Caco-2 (cell line): ENCODE results near the gene ATOH8. TPM values are rescaled to one million over a fixed set of nuclear protein-coding genes. Genes with fewer than 3 reads are reported as not detected.

ENCODE experiments used
- BruUV-seq: library from RNA; stranded (reverse); fragments of 400-500 nt; replicated peaks from 2 replicates; lab custom pipeline; 2021; lab: Mats Ljungman, UMichigan
- CTCF ChIA-PET: fragments of 300-600 bp; sonication (Branson Sonifier 250); formaldehyde crosslinking; loops from one replicate; lab custom pipeline; 2022; ENCODE audit warnings: antibody characterized with exemption; lab: Charles Lee
- POLR2A ChIA-PET: fragments of 300-600 bp; sonication (Branson Sonifier 250); formaldehyde crosslinking; loops from one replicate; lab custom pipeline; 2022; ENCODE audit warnings: antibody characterized with exemption; lab: Charles Lee
- DNase-seq, 2 experiments: peaks; one replicate each; pipeline versions ENCODE4 v3.0.0 to v3.0.0-alpha.2; 2020 to 2022
- H3K27me3 ChIP-seq: replicated peaks from 2 replicates; pipeline ENCODE4 v1.6.0; 2011; ENCODE audit warnings: low read length; ENCODE audit not compliant: control insufficient read depth, insufficient read depth
- H3K36me3 ChIP-seq: 2 replicates; pipeline ENCODE4 v1.5.1; 2011; ENCODE audit warnings: low read length; ENCODE audit not compliant: control insufficient read depth, insufficient read depth
- H3K4me1 ChIP-seq: fragments of 250-450 bp; sonication (Bioruptor Pico); 2 replicates; pipeline ENCODE4 v1.5.1; 2020; ENCODE audit warnings: mild to moderate bottlenecking
- H3K4me3 ChIP-seq: 2 replicates; pipeline ENCODE4 v1.5.1; 2011; ENCODE audit warnings: low read depth, mild to moderate bottlenecking, control low read depth, low read length
- H3K9me3 ChIP-seq: fragments of 250-450 bp; sonication (Bioruptor Pico); 2 replicates; pipeline ENCODE4 v1.5.1; 2020; ENCODE audit warnings: mild to moderate bottlenecking, moderate library complexity
- H3K27ac Mint-ChIP-seq: one replicate; pipeline ENCODE4 v1.8.0; 2022; ENCODE audit warnings: mixed read lengths; ENCODE audit not compliant: unreplicated experiment
- H3K27me3 Mint-ChIP-seq: one replicate; pipeline ENCODE4 v1.8.0; 2022; ENCODE audit warnings: mixed read lengths; ENCODE audit not compliant: insufficient read depth, unreplicated experiment
- H3K36me3 Mint-ChIP-seq: one replicate; pipeline ENCODE4 v1.8.0; 2022; ENCODE audit warnings: mild to moderate bottlenecking, mixed read lengths; ENCODE audit not compliant: insufficient read depth, unreplicated experiment
- H3K4me1 Mint-ChIP-seq: one replicate; pipeline ENCODE4 v1.8.0; 2022; ENCODE audit warnings: low read depth, mixed read lengths; ENCODE audit not compliant: unreplicated experiment
- H3K4me3 Mint-ChIP-seq: one replicate; pipeline ENCODE4 v1.8.0; 2022; ENCODE audit warnings: mild to moderate bottlenecking, moderate library complexity, mixed read lengths; ENCODE audit not compliant: unreplicated experiment
- H3K9me3 Mint-ChIP-seq: one replicate; pipeline ENCODE4 v1.8.0; 2022; ENCODE audit warnings: mixed read lengths; ENCODE audit not compliant: unreplicated experiment
- intact Hi-C: fragments of 100-400 bp; cut with micrococcal nuclease; formaldehyde crosslinking; loops from one replicate; pipeline ENCODE4 v1.10.0; 2022; ENCODE audit not compliant: unreplicated experiment
- total RNA-seq: library from RNA; stranded (reverse); gene quantifications from 2 replicates; pipeline ENCODE4 v1.2.3, GENCODE V29; 2022
- TF ChIP-seq, protein P1 (sequence below), 2 experiments: fragments of 200-600 bp in 1 of 2; IDR thresholded peaks; 1 replicate in 1 of 2; 2 replicates in 1 of 2; pipeline versions ENCODE4 v1.5.1 to v1.8.0; 2011 to 2022; ENCODE audit warnings: antibody characterized with exemption in 1 of 2, control low read depth in 1 of 2, inconsistent platforms in 1 of 2, low read depth in 1 of 2, low read length in 1 of 2, mild to moderate bottlenecking in 1 of 2, moderate library complexity in 1 of 2; ENCODE audit not compliant: insufficient read depth in 1 of 2, severe bottlenecking in 1 of 2, unreplicated experiment in 1 of 2

ATOH8 gene
- total RNA-seq, 1 experiment from 2014 or later: not detected

GRCh38 chr2:85760371-85760770 is 6.6 kb downstream of the ATOH8 start:
- intact Hi-C loops: no loop called here
- Mint-ChIP-seq H3K36me3 (no peaks in the 10 kb centered on the region), H3K4me3 (no peak overlapping the region), H3K27ac (no peak overlapping the region), H3K4me1 (peaks cover under 1% of the 10 kb centered on the region), H3K9me3 (no peaks in the 10 kb centered on the region), H3K27me3 (peaks cover 13% of the 10 kb centered on the region)
- ChIA-PET POLR2A (no interaction called here), CTCF (interaction anchor here (1.6 kb wide), 1 partner anchor 53 kb away, joined by 4 read pairs; no protein-coding TSS in a partner anchor)
- no TSS peak for BruUV-seq
- Histone ChIP-seq H3K4me3 (no peak overlapping the region), H3K9me3 (no peaks in the 10 kb centered on the region), H3K36me3 (no peaks in the 10 kb centered on the region; the same call in 1 of the 2 replicates), H3K27me3 (peaks cover 3% of the 10 kb centered on the region), H3K4me1 (peaks cover 1% of the 10 kb centered on the region)
- DNase-seq: no peak
- TF ChIP-seq, protein P1, sequence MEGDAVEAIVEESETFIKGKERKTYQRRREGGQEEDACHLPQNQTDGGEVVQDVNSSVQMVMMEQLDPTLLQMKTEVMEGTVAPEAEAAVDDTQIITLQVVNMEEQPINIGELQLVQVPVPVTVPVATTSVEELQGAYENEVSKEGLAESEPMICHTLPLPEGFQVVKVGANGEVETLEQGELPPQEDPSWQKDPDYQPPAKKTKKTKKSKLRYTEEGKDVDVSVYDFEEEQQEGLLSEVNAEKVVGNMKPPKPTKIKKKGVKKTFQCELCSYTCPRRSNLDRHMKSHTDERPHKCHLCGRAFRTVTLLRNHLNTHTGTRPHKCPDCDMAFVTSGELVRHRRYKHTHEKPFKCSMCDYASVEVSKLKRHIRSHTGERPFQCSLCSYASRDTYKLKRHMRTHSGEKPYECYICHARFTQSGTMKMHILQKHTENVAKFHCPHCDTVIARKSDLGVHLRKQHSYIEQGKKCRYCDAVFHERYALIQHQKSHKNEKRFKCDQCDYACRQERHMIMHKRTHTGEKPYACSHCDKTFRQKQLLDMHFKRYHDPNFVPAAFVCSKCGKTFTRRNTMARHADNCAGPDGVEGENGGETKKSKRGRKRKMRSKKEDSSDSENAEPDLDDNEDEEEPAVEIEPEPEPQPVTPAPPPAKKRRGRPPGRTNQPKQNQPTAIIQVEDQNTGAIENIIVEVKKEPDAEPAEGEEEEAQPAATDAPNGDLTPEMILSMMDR (IDR thresholded peaks at IDR 0.05; ENCODE audit: insufficient read depth in 1 of 2, low read depth in 1 of 2, low read length in 1 of 2, severe bottlenecking in 1 of 2, unreplicated experiment in 1 of 2): no peak

GRCh38 chr2:85760872-85761271 is 7.1 kb downstream of the ATOH8 start:
- TF ChIP-seq, protein P1 (IDR thresholded peaks at IDR 0.05; ENCODE audit: insufficient read depth in 1 of 2, low read depth in 1 of 2, low read length in 1 of 2, severe bottlenecking in 1 of 2, unreplicated experiment in 1 of 2): no peak
- DNase-seq: no peak
- Mint-ChIP-seq H3K4me3 (no peak overlapping the region), H3K9me3 (no peaks in the 10 kb centered on the region), H3K4me1 (no peaks in the 10 kb centered on the region), H3K36me3 (no peaks in the 10 kb centered on the region), H3K27ac (no peak overlapping the region), H3K27me3 (peaks cover 8% of the 10 kb centered on the region)
- Histone ChIP-seq H3K4me1 (no peaks in the 10 kb centered on the region; the same call in 1 of the 2 replicates), H3K36me3 (no peaks in the 10 kb centered on the region; the same call in 1 of the 2 replicates), H3K27me3 (peaks cover 3% of the 10 kb centered on the region), H3K4me3 (no peak overlapping the region), H3K9me3 (no peaks in the 10 kb centered on the region)
- no TSS peak for BruUV-seq
- CTCF ChIA-PET: interaction anchor here (0.5 to 1.6 kb wide), 5 partner anchors 32 to 234 kb away, joined by 3 to 5 read pairs (median 4); no protein-coding TSS in a partner anchor
- intact Hi-C loops: no loop called here
- POLR2A ChIA-PET: no interaction called here

DNA sequence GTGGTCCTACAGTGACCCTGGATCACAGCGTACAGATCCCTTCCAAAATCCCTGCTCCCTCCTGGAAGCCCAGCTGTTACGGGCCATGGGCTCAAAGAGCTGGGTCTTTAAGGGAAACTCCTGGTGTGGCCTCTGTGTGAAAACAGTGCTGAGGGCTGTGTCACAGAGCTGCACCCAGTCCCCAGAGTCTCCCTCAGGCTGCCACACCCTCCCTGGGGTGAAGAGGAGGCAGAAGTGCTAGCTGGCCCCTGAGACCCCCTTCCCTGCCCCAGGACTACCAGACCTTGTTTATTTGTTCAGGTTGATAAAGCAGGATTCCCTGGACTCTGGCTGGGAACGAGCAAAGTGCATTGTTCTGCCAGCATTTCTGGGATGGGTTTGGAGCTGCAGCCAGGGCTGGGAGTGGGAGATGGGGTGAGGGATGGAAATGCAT is 7.7 kb downstream of the ATOH8 start:
- ChIA-PET CTCF (interaction anchor here (1.0 to 1.6 kb wide), 4 partner anchors 33 to 54 kb away, joined by 3 to 5 read pairs (median 4); no protein-coding TSS in a partner anchor), POLR2A (no interaction called here)
- intact Hi-C loops: no loop called here
- no peak overlapping the region for H3K4me3 Mint-ChIP-seq
- H3K4me1 Mint-ChIP-seq: no peaks in the 10 kb centered on the region
- Histone ChIP-seq H3K4me3 (no peak overlapping the region), H3K27me3 (peaks cover 1% of the 10 kb centered on the region; the same call in 1 of the 2 replicates), H3K9me3 (no peaks in the 10 kb centered on the region), H3K36me3 (no peaks in the 10 kb centered on the region; the same call in 1 of the 2 replicates), H3K4me1 (no peaks in the 10 kb centered on the region; the same call in 1 of the 2 replicates)
- DNase-seq: no peak
- H3K9me3 Mint-ChIP-seq: no peaks in the 10 kb centered on the region
- TF ChIP-seq, protein P1 (IDR thresholded peaks at IDR 0.05; ENCODE audit: insufficient read depth in 1 of 2, low read depth in 1 of 2, low read length in 1 of 2, severe bottlenecking in 1 of 2, unreplicated experiment in 1 of 2): no peak
- no peaks in the 10 kb centered on the region for H3K36me3 Mint-ChIP-seq
- H3K27ac Mint-ChIP-seq: no peak overlapping the region
- peaks cover 6% of the 10 kb centered on the region for H3K27me3 Mint-ChIP-seq
- no TSS peak for BruUV-seq
